Ascending aorta (tissue), 2 donors: Measurements from ENCODE around the gene RABIF. TPM values are rescaled to one million over a fixed set of nuclear protein-coding genes. Genes with fewer than 3 reads are reported as not detected.
"Not testable (repeated sequence)": the region's sequence is repeated elsewhere in the genome, so short reads cannot be mapped to it uniquely, and the experiment has no call there.

Source experiments
- DNase-seq, 2 donors: peaks; one replicate each; pipeline ENCODE4 v3.0.0-alpha.2; 2019; ENCODE audit warnings: low spot score in 2 of 2
- H3K27ac ChIP-seq, 2 donors: fragments of 200-600 bp; sonication (generic); one replicate each; pipeline ENCODE4 v1.5.1; 2016 to 2017; ENCODE audit warnings: mild to moderate bottlenecking in 1 of 2
- H3K27me3 ChIP-seq: fragments of 200-600 bp; sonication (generic); one replicate; pipeline ENCODE4 v1.5.1; 2017
- H3K36me3 ChIP-seq, 2 donors: fragments of 200-600 bp; sonication (generic); one replicate each; pipeline ENCODE4 v1.5.1; 2016
- H3K4me1 ChIP-seq, 2 donors: fragments of 200-600 bp; sonication (generic); one replicate each; pipeline ENCODE4 v1.5.1; 2016 to 2017; ENCODE audit warnings: mild to moderate bottlenecking in 1 of 2
- H3K4me3 ChIP-seq, 2 donors: fragments of 200-600 bp; sonication (generic); one replicate each; pipeline ENCODE4 v1.5.1; 2016 to 2017; ENCODE audit warnings: mild to moderate bottlenecking in 1 of 2
- H3K9me3 ChIP-seq, 2 donors: fragments of 200-600 bp; sonication (generic); one replicate each; pipeline ENCODE4 v1.5.1; 2016
- intact Hi-C: fragments of 100-400 bp; cut with DNase I; formaldehyde crosslinking; loops from one replicate; pipeline ENCODE4 v1.15.1; 2023
- total RNA-seq: library from RNA; depleted of rRNA; stranded (reverse); fragments of >200 nt; gene quantifications from one replicate; pipeline ENCODE4 v1.1.0, GENCODE V29; 2016
- TF ChIP-seq, protein P1 (sequence below), 3 experiments: fragments of 200-600 bp in 2 of 3; fragments of 450-650 bp in 1 of 3; sonication (generic) in 2 of 3; IDR thresholded peaks; one replicate each; pipeline ENCODE4 v1.5.1; 2016 to 2019; ENCODE audit warnings: antibody characterized with exemption in 3 of 3, mild to moderate bottlenecking in 1 of 3, moderate library complexity in 1 of 3

RABIF gene
- total RNA-seq, 1 donor from 2014 or later: 1.9 TPM

DNA sequence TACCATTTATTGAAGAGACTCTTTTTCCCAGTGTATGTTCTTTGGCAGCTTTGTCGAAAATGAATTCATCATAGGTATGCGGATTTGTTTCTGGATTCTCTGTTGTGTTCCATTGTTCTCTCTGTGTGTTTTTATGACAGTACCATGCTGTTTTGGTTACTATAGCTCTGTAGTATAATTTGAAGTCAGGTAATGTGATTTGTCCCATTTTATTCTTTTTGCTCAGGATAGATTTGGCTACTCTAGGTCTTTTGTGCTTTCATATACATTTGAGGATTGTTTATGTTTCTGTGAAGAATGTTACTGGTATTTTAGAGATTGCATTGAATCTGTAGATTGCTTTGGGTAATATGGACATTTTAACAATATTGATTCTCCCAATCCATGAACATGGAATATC, 43.5 kb upstream of the RABIF start:
- Histone ChIP-seq H3K27me3 (no peaks in the 10 kb centered on the region), H3K4me3 (no peak overlapping the region), H3K9me3 (no peaks in the 10 kb centered on the region), H3K36me3 (no peaks in the 10 kb centered on the region), H3K4me1 (no peaks in the 10 kb centered on the region), H3K27ac (no peak overlapping the region)
- DNase-seq: no peak
- TF ChIP-seq, protein P1, sequence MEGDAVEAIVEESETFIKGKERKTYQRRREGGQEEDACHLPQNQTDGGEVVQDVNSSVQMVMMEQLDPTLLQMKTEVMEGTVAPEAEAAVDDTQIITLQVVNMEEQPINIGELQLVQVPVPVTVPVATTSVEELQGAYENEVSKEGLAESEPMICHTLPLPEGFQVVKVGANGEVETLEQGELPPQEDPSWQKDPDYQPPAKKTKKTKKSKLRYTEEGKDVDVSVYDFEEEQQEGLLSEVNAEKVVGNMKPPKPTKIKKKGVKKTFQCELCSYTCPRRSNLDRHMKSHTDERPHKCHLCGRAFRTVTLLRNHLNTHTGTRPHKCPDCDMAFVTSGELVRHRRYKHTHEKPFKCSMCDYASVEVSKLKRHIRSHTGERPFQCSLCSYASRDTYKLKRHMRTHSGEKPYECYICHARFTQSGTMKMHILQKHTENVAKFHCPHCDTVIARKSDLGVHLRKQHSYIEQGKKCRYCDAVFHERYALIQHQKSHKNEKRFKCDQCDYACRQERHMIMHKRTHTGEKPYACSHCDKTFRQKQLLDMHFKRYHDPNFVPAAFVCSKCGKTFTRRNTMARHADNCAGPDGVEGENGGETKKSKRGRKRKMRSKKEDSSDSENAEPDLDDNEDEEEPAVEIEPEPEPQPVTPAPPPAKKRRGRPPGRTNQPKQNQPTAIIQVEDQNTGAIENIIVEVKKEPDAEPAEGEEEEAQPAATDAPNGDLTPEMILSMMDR (IDR thresholded peaks at IDR 0.05): no peak
- intact Hi-C loops: no loop called here

- Histone ChIP-seq H3K4me1 (peaks cover 0 to 3% of the 10 kb centered on the region in 2 donors), H3K27ac (peak within 1 kb of the TSS; percentile 92 to 95), H3K4me3 (peak within 1 kb of the TSS; percentile 73 to 84), H3K27me3 (no peaks in the 10 kb centered on the region), H3K36me3 (peaks cover 0 to 3% of the 10 kb centered on the region in 2 donors), H3K9me3 (no peaks in the 10 kb centered on the region)
- intact Hi-C loops: loop anchor here (1.0 kb wide), 4 partner anchors 31 to 80 kb away; partner anchors contain the start of genes ADIPOR1, CYB5R1, RABIF and TMEM183A
- TF ChIP-seq, protein P1 (IDR thresholded peaks at IDR 0.05): peak; percentile 46 to 65 (median 54)
- DNase-seq: peak; percentile 72 to 98
Measured at GRCh38 chr1:202926581-202927491, 37.9 kb upstream of the RABIF start, which contains the start of gene KLHL12. KLHL12 (minus strand) TSS chr1:202927234; CDS start chr1:202925162, 2,072 bp downstream.

GRCh38 chr1:202923533-202923932, 34.6 kb upstream of the RABIF start:
- TF ChIP-seq, protein P1 (IDR thresholded peaks at IDR 0.05): no peak
- H3K4me3 ChIP-seq: no peak overlapping the region

DNA sequence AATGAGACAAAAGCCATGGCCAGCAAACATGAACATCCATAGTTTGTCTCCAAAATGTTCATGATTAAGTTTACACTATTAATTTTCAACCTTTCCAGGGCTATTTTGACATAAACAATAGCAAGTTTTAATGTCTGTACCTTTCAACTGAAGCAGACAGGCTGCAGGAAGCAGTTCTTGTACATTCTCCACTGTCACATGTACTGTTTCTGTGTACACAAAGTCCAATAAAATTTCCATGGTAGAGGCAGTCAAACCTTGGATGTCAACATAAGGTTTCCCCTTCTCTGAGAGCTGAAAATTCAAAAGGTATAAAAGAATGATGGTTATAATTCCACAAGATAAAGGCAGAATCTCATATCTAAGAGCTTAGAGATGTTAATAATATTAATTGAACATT, 30.7 kb upstream of the RABIF start:
- H3K4me1 ChIP-seq: peaks cover 0 to 3% of the 10 kb centered on the region in 2 donors
- no peak for DNase-seq
- TF ChIP-seq, protein P1 (IDR thresholded peaks at IDR 0.05): no peak
- no peaks in the 10 kb centered on the region for H3K9me3 ChIP-seq
- no peak overlapping the region for H3K4me3 ChIP-seq
- H3K27ac ChIP-seq: no peak overlapping the region
- intact Hi-C loops: no loop called here
- peaks cover 35 to 48% of the 10 kb centered on the region in 2 donors for H3K36me3 ChIP-seq
- H3K27me3 ChIP-seq: no peaks in the 10 kb centered on the region

More at GRCh38 chr1:202923533-202923932, 34.6 kb upstream of the RABIF start:
- intact Hi-C loops: no loop called here
- Histone ChIP-seq H3K36me3 (peaks cover 9 to 13% of the 10 kb centered on the region in 2 donors), H3K4me1 (peaks cover 0 to 3% of the 10 kb centered on the region in 2 donors), H3K27ac (no peak overlapping the region), H3K9me3 (no peaks in the 10 kb centered on the region), H3K27me3 (no peaks in the 10 kb centered on the region)
- DNase-seq: no peak

- no peaks in the 10 kb centered on the region for H3K9me3 ChIP-seq
- H3K27me3 ChIP-seq: no peaks in the 10 kb centered on the region
- H3K36me3 ChIP-seq: peaks cover 52 to 93% of the 10 kb centered on the region in 2 donors
- no peak for DNase-seq
- H3K27ac ChIP-seq: no peak overlapping the region
- intact Hi-C loops: no loop called here
- TF ChIP-seq, protein P1 (IDR thresholded peaks at IDR 0.05): no peak
- H3K4me3 ChIP-seq: no peak overlapping the region
- H3K4me1 ChIP-seq: no peaks in the 10 kb centered on the region
Measured at GRCh38 chr1:202915146-202915545, 26.2 kb upstream of the RABIF start.

GRCh38 chr1:202912476-202912875, 23.5 kb upstream of the RABIF start:
- DNase-seq, H3K4me3 ChIP-seq, intact Hi-C loops, H3K27me3 ChIP-seq, H3K4me1 ChIP-seq, H3K9me3 ChIP-seq, H3K27ac ChIP-seq: not testable (repeated sequence)
- peaks cover 58 to 97% of the 10 kb centered on the region in 2 donors for H3K36me3 ChIP-seq
